Naive thymus-derived CD4-positive, alpha-beta T cell (primary cell): ENCODE data around the gene ATXN7L1. TPM values are rescaled to one million over a fixed set of nuclear protein-coding genes. Genes with fewer than 3 reads are reported as not detected.
A peak's percentile ranks its signal among the peaks of the same experiment; 100 is the strongest.

Experiments
- ATAC-seq: fragments of 150-1000 bp; cut with Tn5 transposase; 2 replicates; pipeline ENCODE4 v1.10.0; 2021; ENCODE audit warnings: mild to moderate bottlenecking, moderate library complexity
- CTCF ChIA-PET: fragments of 350-600 bp; sonication (Branson Sonifier 250); formaldehyde crosslinking; loops from one replicate; lab custom pipeline; 2021; ENCODE audit warnings: antibody characterized with exemption; lab: Charles Lee
- POLR2A ChIA-PET: fragments of 350-600 bp; sonication (Branson Sonifier 250); formaldehyde crosslinking; loops from one replicate; lab custom pipeline; 2021; ENCODE audit warnings: antibody characterized with exemption, inconsistent platforms; lab: Charles Lee
- DNase-seq, 9 donors: peaks; one replicate each; pipeline versions ENCODE4 v3.0.0 to v3.0.0-alpha.2; 2020 to 2022; ENCODE audit warnings: mixed read lengths in 1 of 9
- H3K27ac ChIP-seq: one replicate; pipeline ENCODE4 v1.7.0; 2013; ENCODE audit warnings: mild to moderate bottlenecking, low read depth, low read length, moderate library complexity
- H3K27me3 ChIP-seq, 2 donors: one replicate each; pipeline ENCODE4 v1.7.0; 2013; ENCODE audit warnings: low read length in 2 of 2, mild to moderate bottlenecking in 2 of 2, moderate library complexity in 2 of 2; ENCODE audit not compliant: control insufficient read depth in 2 of 2, insufficient read depth in 2 of 2
- H3K36me3 ChIP-seq, 3 experiments: 1 replicate in 2 of 3; 2 replicates in 1 of 3; pipeline ENCODE4 v1.7.0; 2013; ENCODE audit warnings: low read length in 3 of 3, mild to moderate bottlenecking in 3 of 3, moderate library complexity in 1 of 3; ENCODE audit not compliant: insufficient read depth in 3 of 3, control insufficient read depth in 2 of 3
- H3K4me1 ChIP-seq, 2 donors: one replicate each; pipeline ENCODE4 v1.7.0; 2013; ENCODE audit warnings: low read length in 2 of 2, mild to moderate bottlenecking in 2 of 2, moderate library complexity in 1 of 2; ENCODE audit not compliant: control insufficient read depth in 2 of 2, insufficient read depth in 2 of 2
- H3K4me3 ChIP-seq: 2 replicates; pipeline ENCODE4 v1.7.0; 2013; ENCODE audit warnings: mild to moderate bottlenecking, low read length
- H3K9me3 ChIP-seq, 3 experiments: 1 replicate in 2 of 3; 2 replicates in 1 of 3; pipeline ENCODE4 v1.7.0; 2013; ENCODE audit warnings: low read length in 3 of 3; ENCODE audit not compliant: control insufficient read depth in 2 of 3
- H3K27ac Mint-ChIP-seq, 9 donors: one replicate each; pipeline ENCODE4 v1.8.0; 2020 to 2022; ENCODE audit warnings: mixed read lengths in 9 of 9, mild to moderate bottlenecking in 8 of 9, moderate library complexity in 5 of 9, inconsistent platforms in 2 of 9
- H3K27me3 Mint-ChIP-seq, 5 donors: one replicate each; pipeline ENCODE4 v1.8.0; 2021 to 2022; ENCODE audit warnings: mixed read lengths in 5 of 5, mild to moderate bottlenecking in 1 of 5
- H3K36me3 Mint-ChIP-seq, 5 donors: one replicate each; pipeline ENCODE4 v1.8.0; 2020 to 2022; ENCODE audit warnings: mixed read lengths in 5 of 5, mild to moderate bottlenecking in 3 of 5, inconsistent platforms in 1 of 5
- H3K4me1 Mint-ChIP-seq, 7 donors: one replicate each; pipeline ENCODE4 v1.8.0; 2020 to 2022; ENCODE audit warnings: mixed read lengths in 7 of 7, mild to moderate bottlenecking in 3 of 7, inconsistent platforms in 1 of 7
- H3K4me3 Mint-ChIP-seq, 10 donors: one replicate each; pipeline ENCODE4 v1.8.0; 2020 to 2022; ENCODE audit warnings: mild to moderate bottlenecking in 10 of 10, mixed read lengths in 10 of 10, moderate library complexity in 6 of 10, inconsistent platforms in 2 of 10
- H3K9me3 Mint-ChIP-seq, 11 donors: one replicate each; pipeline ENCODE4 v1.8.0; 2020 to 2022; ENCODE audit warnings: mixed read lengths in 11 of 11, mild to moderate bottlenecking in 4 of 11, inconsistent platforms in 1 of 11, moderate library complexity in 1 of 11
- intact Hi-C, 2 donors: fragments of 100-400 bp; cut with micrococcal nuclease; formaldehyde crosslinking; loops; one replicate each; pipeline ENCODE4 v1.15.1; 2023
- polyA plus RNA-seq, 2 donors: library from polyadenylated mRNA; unstranded; fragments of 300-500 nt; fragmentation: Illumina TruSeq; gene quantifications; one replicate each; pipeline ENCODE4 v1.2.3, GENCODE V29; 2021
- total RNA-seq, 6 experiments: library from RNA in 5 of 6; stranded (reverse) in 5 of 6; gene quantifications; 1 replicate in 5 of 6; 2 replicates in 1 of 6; pipeline ENCODE4 v1.2.3 and lab custom pipeline; 2021 to 2026

ATXN7L1 gene
- total and polyA plus RNA-seq, 7 experiments from 2014 or later, result 18.5 to 52.4 (median 39.5) TPM

- DNase-seq (no peak), ATAC-seq (no peak)
- Histone ChIP-seq H3K9me3 (no peaks in the 10 kb centered on the region), H3K27me3 (no peaks in the 10 kb centered on the region), H3K4me1 (peaks cover 0 to 5% of the 10 kb centered on the region in 2 donors), H3K27ac (no peak overlapping the region), H3K4me3 (no peak overlapping the region), H3K36me3 (peaks cover 0 to 59% (median 7%) of the 10 kb centered on the region in 3 experiments)
- Mint-ChIP-seq H3K36me3 (peaks cover 5 to 40% (median 21%) of the 10 kb centered on the region in 5 donors), H3K4me1 (peaks cover 6 to 19% (median 11%) of the 10 kb centered on the region in 7 donors), H3K27me3 (no peaks in the 10 kb centered on the region), H3K9me3 (no peaks in the 10 kb centered on the region), H3K4me3 (no peak overlapping the region), H3K27ac (no peak overlapping the region)
- intact Hi-C loops, result loop anchor here (2.0 to 10.0 kb wide), 5 partner anchors 21 to 499 kb away; partner anchors contain the start of gene ATXN7L1 (in 1 of the 2)
- CTCF ChIA-PET, result interaction anchor here (0.7 to 1.5 kb wide), 6 partner anchors 102 to 400 kb away, joined by 3 to 6 read pairs (median 3); no protein-coding TSS in a partner anchor
- POLR2A ChIA-PET, result no interaction called here
Measured at GRCh38 chr7:105655500-105656380, 220.7 kb downstream of the ATXN7L1 start.

GRCh38 chr7:105655067-105655466 is 221.3 kb downstream of the ATXN7L1 start:
- ATAC-seq (no peak), DNase-seq (no peak)
- Histone ChIP-seq H3K27me3 (no peaks in the 10 kb centered on the region), H3K4me3 (no peak overlapping the region), H3K27ac (no peak overlapping the region), H3K36me3 (peaks cover 0 to 60% (median 7%) of the 10 kb centered on the region in 3 experiments), H3K9me3 (no peaks in the 10 kb centered on the region), H3K4me1 (peaks cover 0 to 5% of the 10 kb centered on the region in 2 donors)
- Mint-ChIP-seq H3K9me3 (no peaks in the 10 kb centered on the region), H3K4me3 (no peak overlapping the region), H3K36me3 (peaks cover 2 to 43% (median 19%) of the 10 kb centered on the region in 5 donors), H3K4me1 (peaks cover 4 to 20% (median 11%) of the 10 kb centered on the region in 7 donors), H3K27ac (no peak overlapping the region), H3K27me3 (no peaks in the 10 kb centered on the region)
- ChIA-PET CTCF (interaction anchor here (0.7 to 1.3 kb wide), 4 partner anchors 103 to 401 kb away, joined by 3 to 8 read pairs (median 3); no protein-coding TSS in a partner anchor), POLR2A (interaction anchor here (0.8 kb wide), 1 partner anchor 102 kb away, joined by 7 read pairs; no protein-coding TSS in a partner anchor)
- intact Hi-C loops, result loop anchor here (5.0 to 10.0 kb wide), 4 partner anchors 222 to 500 kb away; partner anchors contain the start of gene ATXN7L1 (in 1 of the 2)

- DNase-seq, result no peak
- Histone ChIP-seq H3K27me3 (no peaks in the 10 kb centered on the region), H3K4me1 (peaks cover 0 to 5% of the 10 kb centered on the region in 2 donors), H3K4me3 (no peak overlapping the region), H3K9me3 (no peaks in the 10 kb centered on the region), H3K36me3 (peaks cover 0 to 51% (median 5%) of the 10 kb centered on the region in 3 experiments), H3K27ac (no peak overlapping the region)
- H3K9me3 Mint-ChIP-seq, result no peaks in the 10 kb centered on the region
- peaks cover 4 to 38% (median 18%) of the 10 kb centered on the region in 5 donors for H3K36me3 Mint-ChIP-seq
- H3K4me1 Mint-ChIP-seq, result peaks cover 10 to 21% (median 13%) of the 10 kb centered on the region in 7 donors
- POLR2A ChIA-PET, result interaction anchor here (0.8 kb wide), 1 partner anchor 103 kb away, joined by 7 read pairs; no protein-coding TSS in a partner anchor
- no peak for ATAC-seq
- CTCF ChIA-PET, result interaction anchor here (0.6 to 1.3 kb wide), 4 partner anchors 189 to 402 kb away, joined by 3 to 8 read pairs (median 3); no protein-coding TSS in a partner anchor
- H3K27me3 Mint-ChIP-seq, result no peaks in the 10 kb centered on the region
- intact Hi-C loops, result loop anchor here (5.0 to 10.0 kb wide), 3 partner anchors 281 to 501 kb away; no protein-coding TSS in a partner anchor
- peak overlapping the region in 2 of 9 donors; percentile 26 to 61 for H3K27ac Mint-ChIP-seq
- H3K4me3 Mint-ChIP-seq, result no peak overlapping the region
Measured at GRCh38 chr7:105654095-105654686, 222.2 kb downstream of the ATXN7L1 start.

GRCh38 chr7:105653441-105654005 is 222.9 kb downstream of the ATXN7L1 start:
- peaks cover 12 to 24% (median 14%) of the 10 kb centered on the region in 7 donors for H3K4me1 Mint-ChIP-seq
- H3K4me3 Mint-ChIP-seq, result no peak overlapping the region
- Histone ChIP-seq H3K27me3 (no peaks in the 10 kb centered on the region), H3K27ac (no peak overlapping the region), H3K4me1 (peaks cover 0 to 5% of the 10 kb centered on the region in 2 donors), H3K36me3 (peaks cover 0 to 53% (median 5%) of the 10 kb centered on the region in 3 experiments), H3K4me3 (no peak overlapping the region), H3K9me3 (no peaks in the 10 kb centered on the region)
- H3K36me3 Mint-ChIP-seq, result peaks cover 6 to 42% (median 19%) of the 10 kb centered on the region in 5 donors
- intact Hi-C loops, result loop anchor here (2.0 to 10.0 kb wide), 4 partner anchors 107 to 501 kb away; no protein-coding TSS in a partner anchor
- DNase-seq, result no peak
- H3K27ac Mint-ChIP-seq, result peak overlapping the region in 2 of 9 donors; percentile 26 to 61
- no peaks in the 10 kb centered on the region for H3K27me3 Mint-ChIP-seq
- ATAC-seq, result no peak
- no peaks in the 10 kb centered on the region for H3K9me3 Mint-ChIP-seq
- ChIA-PET CTCF (interaction anchor here (0.7 to 1.5 kb wide), 4 partner anchors 21 to 395 kb away, joined by 3 to 4 read pairs (median 3); no protein-coding TSS in a partner anchor), POLR2A (interaction anchor here (0.6 to 1.7 kb wide), 2 partner anchors 388 to 450 kb away, joined by 5 to 7 read pairs; no protein-coding TSS in a partner anchor)

GRCh38 chr7:105652359-105652993 is 223.9 kb downstream of the ATXN7L1 start:
- Mint-ChIP-seq H3K27me3 (no peaks in the 10 kb centered on the region), H3K4me3 (no peak overlapping the region), H3K9me3 (no peaks in the 10 kb centered on the region), H3K27ac (peak overlapping the region in 2 of 9 donors; percentile 27 to 59), H3K36me3 (peaks cover 6 to 50% (median 20%) of the 10 kb centered on the region in 5 donors), H3K4me1 (peaks cover 9 to 24% (median 14%) of the 10 kb centered on the region in 7 donors)
- H3K4me1 ChIP-seq, result peaks cover 0 to 5% of the 10 kb centered on the region in 2 donors
- ChIA-PET CTCF (interaction anchor here (0.9 to 1.5 kb wide), 6 partner anchors 22 to 501 kb away, joined by 3 to 6 read pairs (median 3); no protein-coding TSS in a partner anchor), POLR2A (interaction anchor here (0.6 to 1.7 kb wide), 2 partner anchors 389 to 596 kb away, joined by 3 to 7 read pairs; no protein-coding TSS in a partner anchor)
- intact Hi-C loops, result loop anchor here (1.0 to 10.0 kb wide), 7 partner anchors 39 to 502 kb away; no protein-coding TSS in a partner anchor
- H3K27me3 ChIP-seq, result no peaks in the 10 kb centered on the region
- no peak overlapping the region for H3K27ac ChIP-seq
- H3K4me3 ChIP-seq, result no peak overlapping the region
- DNase-seq (peak; percentile 34 to 68 (median 58)), ATAC-seq (peak; percentile 82)
- peaks cover 0 to 63% (median 5%) of the 10 kb centered on the region in 3 experiments for H3K36me3 ChIP-seq
- H3K9me3 ChIP-seq, result no peaks in the 10 kb centered on the region
